H1 (cell line): ENCODE data around the gene SMARCA2. TPM values are rescaled to one million over a fixed set of nuclear protein-coding genes. Genes with fewer than 3 reads are reported as not detected.

Source experiments
- CTCF ChIA-PET: fragments of 300-600 bp; sonication (Branson Sonifier 250); formaldehyde crosslinking; loops from one replicate; lab custom pipeline; 2021; ENCODE audit not compliant: partially characterized antibody; lab: Charles Lee
- POLR2A ChIA-PET: fragments of 300-600 bp; sonication (Branson Sonifier 250); formaldehyde crosslinking; loops from one replicate; lab custom pipeline; 2021; ENCODE audit warnings: inconsistent platforms; ENCODE audit not compliant: partially characterized antibody; lab: Charles Lee
- DNase-seq, 2 experiments: peaks; one replicate each; pipeline versions ENCODE4 v3.0.0 to v3.0.0-alpha.2; 2010 to 2022; ENCODE audit warnings: low spot score in 2 of 2, low read depth in 1 of 2, mixed read lengths in 1 of 2
- FAIRE-seq: peaks from 2 replicates; lab custom pipeline; 2011; peaks lifted over from hg19 to GRCh38; lab: Jason Lieb, UNC
- H2AFZ ChIP-seq: 2 replicates; pipeline ENCODE4 v1.8.1; 2012; ENCODE audit warnings: low read length, inconsistent platforms
- H2AK5ac ChIP-seq: 2 replicates; pipeline ENCODE4 v1.6.1; 2013; ENCODE audit warnings: low read depth, low read length
- H2BK120ac ChIP-seq: replicated peaks from 2 replicates; pipeline ENCODE3; 2013; ENCODE audit warnings: low read depth, low read length, inconsistent platforms
- H2BK12ac ChIP-seq: 2 replicates; pipeline ENCODE4 v1.6.1; 2013; ENCODE audit warnings: low read depth, low read length
- H2BK15ac ChIP-seq: 2 replicates; pipeline ENCODE4 v1.6.1; 2013; ENCODE audit warnings: low read length
- H2BK20ac ChIP-seq: 2 replicates; pipeline ENCODE4 v1.6.1; 2013; ENCODE audit warnings: low read length
- H2BK5ac ChIP-seq: 2 replicates; pipeline ENCODE4 v1.6.1; 2013; ENCODE audit warnings: low read depth, low read length
- H3K14ac ChIP-seq: 2 replicates; pipeline ENCODE4 v1.6.1; 2013; ENCODE audit warnings: inconsistent platforms; ENCODE audit not compliant: insufficient read length
- H3K18ac ChIP-seq: 2 replicates; pipeline ENCODE4 v1.6.1; 2013; ENCODE audit warnings: low read length; ENCODE audit errors: extremely low read depth
- H3K23ac ChIP-seq: 2 replicates; pipeline ENCODE4 v1.6.1; 2013; ENCODE audit warnings: inconsistent platforms; ENCODE audit not compliant: insufficient read length
- H3K23me2 ChIP-seq: 2 replicates; pipeline ENCODE4 v1.6.1; 2013; ENCODE audit warnings: low read depth, low read length
- H3K27ac ChIP-seq: 2 replicates; pipeline ENCODE4 v1.6.1; 2011; ENCODE audit warnings: low read depth, low read length, inconsistent platforms
- H3K27me3 ChIP-seq, 4 experiments: replicated peaks in 1 of 4; 1 replicate in 1 of 4; 2 replicates in 3 of 4; pipeline versions ENCODE4 v1.6.1 to v1.8.1; 2011 to 2013; ENCODE audit warnings: low read length in 3 of 4, mild to moderate bottlenecking in 3 of 4, inconsistent platforms in 2 of 4, mixed read lengths in 2 of 4, moderate library complexity in 1 of 4; ENCODE audit not compliant: control insufficient read depth in 3 of 4, insufficient read depth in 3 of 4; ENCODE audit errors: extremely low read depth in 1 of 4
- H3K36me3 ChIP-seq, 4 experiments: 2 replicates each; pipeline versions ENCODE4 v1.6.1 to v1.8.1; 2011 to 2013; ENCODE audit warnings: mild to moderate bottlenecking in 4 of 4, low read length in 3 of 4, moderate library complexity in 2 of 4, control low read depth in 1 of 4, inconsistent platforms in 1 of 4; ENCODE audit not compliant: insufficient read depth in 4 of 4, control insufficient read depth in 2 of 4
- H3K4ac ChIP-seq: replicated peaks from 2 replicates; pipeline ENCODE3; 2013; ENCODE audit warnings: low read length, low read depth, mixed read lengths, inconsistent platforms; ENCODE audit not compliant: insufficient read length
- H3K4me1 ChIP-seq, 4 experiments: replicated peaks in 1 of 4; 1 replicate in 1 of 4; 2 replicates in 3 of 4; pipeline versions ENCODE4 v1.6.1 to v1.8.1; 2011 to 2013; ENCODE audit warnings: low read length in 3 of 4, inconsistent platforms in 2 of 4, mixed read lengths in 1 of 4; ENCODE audit not compliant: insufficient read depth in 4 of 4, control insufficient read depth in 3 of 4
- H3K4me2 ChIP-seq, 2 experiments: 2 replicates each; pipeline versions ENCODE4 v1.6.1 to v1.8.1; 2011 to 2013; ENCODE audit warnings: low read depth in 2 of 2, low read length in 2 of 2, control low read depth in 1 of 2, inconsistent platforms in 1 of 2, mild to moderate bottlenecking in 1 of 2; ENCODE audit not compliant: insufficient read depth in 1 of 2
- H3K4me3 ChIP-seq, 4 experiments: fragments of 200-600, 300-600 bp in 1 of 4; sonication (generic), shearing (Covaris generic), sonication (Bioruptor Twin) in 1 of 4; 2 replicates each; pipeline versions ENCODE4 v1.5.1 to v1.8.1; 2011 to 2016; ENCODE audit warnings: low read length in 4 of 4, low read depth in 3 of 4, control low read depth in 2 of 4, inconsistent platforms in 2 of 4, mild to moderate bottlenecking in 2 of 4, mixed read lengths in 1 of 4, moderate library complexity in 1 of 4; ENCODE audit not compliant: insufficient read depth in 2 of 4; ENCODE audit errors: extremely low read depth in 1 of 4
- H3K56ac ChIP-seq: replicated peaks from 2 replicates; pipeline ENCODE3; 2013; ENCODE audit warnings: low read depth, mild to moderate bottlenecking, mixed read lengths, low read length, inconsistent platforms; ENCODE audit not compliant: insufficient read length
- H3K79me1 ChIP-seq: 2 replicates; pipeline ENCODE4 v1.6.1; 2013; ENCODE audit warnings: low read depth, low read length, control low read depth
- H3K79me2 ChIP-seq, 2 experiments: 2 replicates each; pipeline versions ENCODE4 v1.6.1 to v1.8.1; 2012 to 2013; ENCODE audit warnings: low read length in 2 of 2, mild to moderate bottlenecking in 2 of 2, inconsistent platforms in 1 of 2; ENCODE audit not compliant: insufficient read depth in 2 of 2, control insufficient read depth in 1 of 2
- H3K9ac ChIP-seq, 4 experiments: replicated peaks in 1 of 4; 1 replicate in 1 of 4; 2 replicates in 3 of 4; pipeline versions ENCODE4 v1.6.1 to v1.8.1; 2011 to 2013; ENCODE audit warnings: low read depth in 3 of 4, low read length in 3 of 4, control low read depth in 2 of 4, mild to moderate bottlenecking in 2 of 4, moderate library complexity in 2 of 4, inconsistent platforms in 1 of 4; ENCODE audit errors: extremely low read depth in 1 of 4
- H3K9me3 ChIP-seq, 2 experiments: 2 replicates each; pipeline versions ENCODE4 v1.6.1 to v1.8.1; 2012 to 2013; ENCODE audit warnings: mild to moderate bottlenecking in 2 of 2, moderate library complexity in 2 of 2, control low read depth in 1 of 2, inconsistent platforms in 1 of 2, low read depth in 1 of 2, low read length in 1 of 2, mixed read lengths in 1 of 2; ENCODE audit not compliant: insufficient read depth in 2 of 2
- H4K20me1 ChIP-seq, 2 experiments: replicated peaks in 1 of 2; 2 replicates each; pipeline versions ENCODE3 to v1.8.1; 2011 to 2013; ENCODE audit warnings: inconsistent platforms in 2 of 2, low read length in 2 of 2, mild to moderate bottlenecking in 1 of 2; ENCODE audit not compliant: insufficient read depth in 2 of 2, control insufficient read depth in 1 of 2
- H4K5ac ChIP-seq: 2 replicates; pipeline ENCODE4 v1.6.1; 2013; ENCODE audit warnings: low read length, low read depth, mixed read lengths, inconsistent platforms; ENCODE audit not compliant: insufficient read length
- H4K8ac ChIP-seq: 2 replicates; pipeline ENCODE4 v1.8.0; 2013; ENCODE audit warnings: mild to moderate bottlenecking, moderate library complexity, low read length, inconsistent platforms; ENCODE audit not compliant: insufficient read depth; ENCODE audit errors: extremely low read depth
- H4K91ac ChIP-seq: replicated peaks from 2 replicates; pipeline ENCODE3; 2013; ENCODE audit warnings: low read length, mixed read lengths, inconsistent platforms; ENCODE audit not compliant: insufficient read length
- GABPA ChIP-seq: IDR thresholded peaks from 2 replicates; pipeline ENCODE4 v1.6.1; 2011; ENCODE audit warnings: mild to moderate bottlenecking, low read length, moderate library complexity, borderline replicate concordance; ENCODE audit not compliant: insufficient read depth
- NRF1 ChIP-seq: IDR thresholded peaks from 2 replicates; pipeline ENCODE4 v1.6.1; 2011; ENCODE audit warnings: mild to moderate bottlenecking, low read depth, low read length, improper control_type of control experiment
- RAD21 ChIP-seq, 2 experiments: IDR thresholded peaks in 1 of 2; conservative IDR thresholded peaks in 1 of 2; 2 replicates each; pipeline ENCODE4 v1.6.1; 2011; ENCODE audit warnings: low read depth in 2 of 2, low read length in 2 of 2, improper control_type of control experiment in 1 of 2, inconsistent platforms in 1 of 2, mild to moderate bottlenecking in 1 of 2, moderate library complexity in 1 of 2
- TEAD4 ChIP-seq: IDR thresholded peaks from 2 replicates; pipeline ENCODE4 v1.6.1; 2012; ENCODE audit warnings: low read depth, low read length, inconsistent platforms, mixed read lengths
- whole genome bisulfite sequencing, 2 experiments: shearing (Covaris generic) in 1 of 2; methylation state at CpG; one replicate each; pipeline versions ENCODE4 v1.1.6 to v1.1.7; 2013 to 2015; ENCODE audit warnings: low lambda C conversion rate in 2 of 2, mixed read lengths in 2 of 2, inconsistent platforms in 1 of 2, low coverage in 1 of 2, missing lambda C conversion rate in 1 of 2; ENCODE audit not compliant: insufficient replicate concordance in 2 of 2, insufficient coverage in 1 of 2, insufficient read length in 1 of 2; ENCODE audit errors: extremely low coverage in 1 of 2, missing lambda C conversion rate in 1 of 2; 5-methylcytosine and 5-hydroxymethylcytosine counted together
- polyA plus RNA-seq, 7 experiments: library from polyadenylated mRNA; depleted of rRNA in 3 of 7; stranded (reverse) in 5 of 7; unstranded in 2 of 7; fragments of >200 nt in 5 of 7; fragments of 200-250 nt in 2 of 7; gene quantifications; 1 replicate in 5 of 7; 2 replicates in 1 of 7; 4 replicates in 1 of 7; pipeline versions ENCODE4 v1.2.1 to v1.2.3, GENCODE V29; 2011 to 2013; ENCODE audit warnings: missing spikeins in 2 of 7, mixed read lengths in 2 of 7
- total RNA-seq: library from RNA; stranded (reverse); fragmentation: NEBNext Ultra II Directional; extraction: Animal tissue kit (Norgen Biotek cat#: 25700); gene quantifications from 2 replicates; pipeline ENCODE4 v1.2.1, GENCODE V29; 2021

SMARCA2 gene
- total and polyA plus RNA-seq, 2 of the 8 experiments (the other 6 are each of a cell fraction or from before 2014, with no cell fraction given), result 6.3 to 21.7 TPM

DNA sequence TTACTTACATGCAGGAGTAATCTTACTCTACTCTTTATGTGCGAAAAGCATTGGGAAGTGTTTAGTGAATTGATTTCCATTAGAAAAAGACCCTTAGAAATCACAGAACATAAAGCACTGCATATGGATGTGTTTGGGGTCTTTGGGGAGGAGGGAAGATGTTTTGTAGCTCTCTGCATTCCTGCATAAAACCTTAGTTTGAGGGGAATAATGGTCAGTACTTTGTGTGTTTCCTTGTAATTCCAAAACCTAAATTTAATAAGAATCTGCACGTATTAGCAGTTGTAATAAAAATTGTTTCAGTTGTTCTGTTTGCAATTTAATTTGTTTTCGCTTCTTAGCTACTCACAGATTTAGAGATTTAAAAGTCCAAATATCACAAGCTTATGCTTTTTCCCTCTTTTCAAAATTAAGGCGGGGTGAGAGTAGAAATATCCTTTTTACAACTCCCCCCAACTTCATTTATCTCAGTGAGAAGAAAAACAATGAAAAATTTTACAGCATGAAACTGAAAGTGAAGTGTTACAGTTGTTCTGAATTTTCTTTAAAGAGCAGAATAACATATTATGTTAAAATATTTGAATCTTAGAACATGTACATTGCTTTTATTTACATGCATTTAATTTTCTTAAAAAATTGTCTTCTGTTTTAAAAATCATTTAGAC, 143.8 kb downstream of the SMARCA2 start:
- WGBS, 2 experiments, result 5% methylated on average over 4 of the region's 4 CpGs; no CpG with 5 or more reads in 1 of the 2 experiments
- H2BK20ac ChIP-seq, result no peak overlapping the region
- no peak overlapping the region; the same call in 1 of the 2 replicates for H2BK5ac ChIP-seq
- peak overlapping the region; percentile 50 to 67; a peak in 3 of 4 replicates for H3K4me2 ChIP-seq
- H3K79me2 ChIP-seq, result no peaks in the 10 kb centered on the region
- H3K56ac ChIP-seq, result no peak overlapping the region
- no peaks in the 10 kb centered on the region for H3K23me2 ChIP-seq
- peaks cover 2 to 18% (median 16%) of the 10 kb centered on the region in 4 experiments for H3K4me1 ChIP-seq
- TF ChIP-seq GABPA (no peak), TEAD4 (peak; percentile 73), RAD21 (IDR thresholded peaks at IDR 0.05 in 1 of 2, conservative IDR thresholded peaks at IDR 0.05 in 1 of 2; ENCODE audit: low read depth in 2 of 2, low read length in 2 of 2) (no peak), NRF1 (no peak)
- H3K9ac ChIP-seq, result no peak overlapping the region
- H3K9me3 ChIP-seq, result no peaks in the 10 kb centered on the region
- no peak overlapping the region for H4K91ac ChIP-seq
- no peak overlapping the region for H2AK5ac ChIP-seq
- H3K4ac ChIP-seq, result no peak overlapping the region
- no peaks in the 10 kb centered on the region for H4K20me1 ChIP-seq
- H3K27me3 ChIP-seq, result no peaks in the 10 kb centered on the region
- FAIRE-seq, result peak; percentile 71
- H3K27ac ChIP-seq, result peak overlapping the region; percentile 60; the same call in 1 of the 2 replicates
- no peak overlapping the region for H4K8ac ChIP-seq
- ChIA-PET POLR2A (interaction anchor here (1.2 to 2.4 kb wide), 4 partner anchors 12 to 284 kb away, joined by 3 to 8 read pairs (median 5); no protein-coding TSS in a partner anchor), CTCF (interaction anchor here (0.8 to 2.2 kb wide), 6 partner anchors 10 to 82 kb away, joined by 3 to 15 read pairs (median 3); no protein-coding TSS in a partner anchor)
- no peak overlapping the region for H3K23ac ChIP-seq
- H3K4me3 ChIP-seq, result peak overlapping the region in 1 of 4 experiments; percentile 50; a peak in 4 of 8 replicates
- no peaks in the 10 kb centered on the region for H3K36me3 ChIP-seq
- H2AFZ ChIP-seq, result no peak overlapping the region
- no peak overlapping the region for H2BK12ac ChIP-seq
- no peaks in the 10 kb centered on the region for H3K79me1 ChIP-seq
- no peak for DNase-seq
- H4K5ac ChIP-seq, result peak overlapping the region; percentile 99
- no peak overlapping the region for H2BK15ac ChIP-seq
- H3K14ac ChIP-seq, result no peak overlapping the region
- H3K18ac ChIP-seq, result peak overlapping the region; percentile 33; the same call in 1 of the 2 replicates
- no peak overlapping the region for H2BK120ac ChIP-seq
